Gastrocnemius medialis (tissue), 4 donors: ENCODE results near the gene LPAR5.

Source experiments
- POLR2A ChIP-seq, 2 donors: fragments of 450-650 bp; IDR thresholded peaks; one replicate each; pipeline ENCODE4 v1.6.1; 2017; ENCODE audit warnings: antibody characterized with exemption in 2 of 2, mild to moderate bottlenecking in 2 of 2, moderate library complexity in 2 of 2
- TF ChIP-seq, protein P1 (sequence below), 5 experiments: fragments of 450-650 bp in 3 of 5; fragments of 200-600 bp in 2 of 5; sonication (generic) in 2 of 5; IDR thresholded peaks in 4 of 5; conservative IDR thresholded peaks in 1 of 5; 1 replicate in 4 of 5; 2 replicates in 1 of 5; pipeline ENCODE4 v1.5.1; 2016 to 2019; ENCODE audit warnings: antibody characterized with exemption in 5 of 5, mild to moderate bottlenecking in 3 of 5, moderate library complexity in 3 of 5

DNA sequence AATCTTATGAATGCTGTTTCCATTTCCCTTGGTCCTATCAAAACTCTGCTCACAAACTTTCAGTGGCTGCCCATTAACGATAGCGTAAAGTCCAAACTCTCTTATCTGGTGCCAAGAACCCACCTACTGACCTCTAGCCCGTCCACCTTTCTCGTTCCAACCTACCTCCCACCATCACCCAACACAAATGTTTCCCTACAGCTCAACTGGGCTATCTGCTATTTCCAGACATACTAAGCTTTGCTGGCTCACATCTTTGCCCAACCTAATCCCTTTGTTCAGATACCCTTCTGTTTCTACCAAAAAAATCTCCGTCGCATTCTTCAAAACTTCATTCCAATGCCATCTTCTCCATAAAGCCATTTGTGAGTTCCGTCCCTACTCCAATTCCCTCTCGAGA is 60.1 kb downstream of the LPAR5 start:
- TF ChIP-seq, protein P1, sequence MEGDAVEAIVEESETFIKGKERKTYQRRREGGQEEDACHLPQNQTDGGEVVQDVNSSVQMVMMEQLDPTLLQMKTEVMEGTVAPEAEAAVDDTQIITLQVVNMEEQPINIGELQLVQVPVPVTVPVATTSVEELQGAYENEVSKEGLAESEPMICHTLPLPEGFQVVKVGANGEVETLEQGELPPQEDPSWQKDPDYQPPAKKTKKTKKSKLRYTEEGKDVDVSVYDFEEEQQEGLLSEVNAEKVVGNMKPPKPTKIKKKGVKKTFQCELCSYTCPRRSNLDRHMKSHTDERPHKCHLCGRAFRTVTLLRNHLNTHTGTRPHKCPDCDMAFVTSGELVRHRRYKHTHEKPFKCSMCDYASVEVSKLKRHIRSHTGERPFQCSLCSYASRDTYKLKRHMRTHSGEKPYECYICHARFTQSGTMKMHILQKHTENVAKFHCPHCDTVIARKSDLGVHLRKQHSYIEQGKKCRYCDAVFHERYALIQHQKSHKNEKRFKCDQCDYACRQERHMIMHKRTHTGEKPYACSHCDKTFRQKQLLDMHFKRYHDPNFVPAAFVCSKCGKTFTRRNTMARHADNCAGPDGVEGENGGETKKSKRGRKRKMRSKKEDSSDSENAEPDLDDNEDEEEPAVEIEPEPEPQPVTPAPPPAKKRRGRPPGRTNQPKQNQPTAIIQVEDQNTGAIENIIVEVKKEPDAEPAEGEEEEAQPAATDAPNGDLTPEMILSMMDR (IDR thresholded peaks at IDR 0.05 in 4 of 5, conservative IDR thresholded peaks at IDR 0.05 in 1 of 5), result no peak
- TF ChIP-seq POLR2A (IDR thresholded peaks at IDR 0.05), result no peak
